DMS153 treated with DMSO at 0.1 percent for 48 hours (cell line): ENCODE results near the gene TRIM34.
"Not testable (repeated sequence)": the region's sequence is repeated elsewhere in the genome, so short reads cannot be mapped to it uniquely, and the experiment has no call there.

Experiments used
- DNase-seq: peaks from one replicate; lab custom pipeline; 2025; ENCODE audit not compliant: unreplicated experiment; lab: John Stamatoyannopoulos, UW

TRIM34 gene

GRCh38 chr11:5684036-5684645, 59.3 kb downstream of the TRIM34 start:
- DNase-seq = no peak

DNA sequence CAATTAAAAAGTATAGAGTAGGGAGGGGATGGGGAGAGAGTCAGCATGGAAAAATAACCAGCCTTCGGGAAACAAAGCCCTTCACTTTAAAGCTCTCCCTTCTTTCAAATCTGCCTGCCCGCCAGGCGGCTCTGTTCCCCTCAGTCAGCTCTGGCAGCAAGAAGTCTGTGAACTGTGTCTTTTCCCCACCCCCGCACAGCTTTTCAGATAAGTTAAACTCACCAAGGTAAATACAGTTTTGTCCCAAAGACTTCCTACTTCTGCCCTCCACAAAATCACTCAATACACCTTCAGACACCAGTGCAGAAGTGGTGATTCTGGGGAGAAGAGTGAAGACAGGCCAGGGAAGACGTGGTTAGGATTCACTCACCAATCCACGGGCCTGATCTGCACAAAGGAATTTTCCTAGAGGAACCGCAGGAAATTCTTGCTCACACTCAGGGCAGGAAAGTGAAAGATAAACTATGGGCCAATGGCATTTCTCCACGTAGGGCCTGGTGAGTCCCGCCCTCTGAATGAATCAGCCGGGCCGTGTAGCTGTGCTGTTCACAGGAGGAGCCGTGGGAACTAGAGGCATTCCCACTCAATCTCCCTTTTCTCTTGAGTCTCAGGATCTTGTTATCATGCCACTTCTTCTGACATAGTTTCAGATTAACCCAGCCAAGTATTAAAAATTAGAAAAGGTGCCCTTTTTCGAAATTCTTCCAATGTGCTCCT, 60.0 kb downstream of the TRIM34 start, which contains the start of gene TRIM5:
TRIM5 (minus strand) TSS at position 429 of the 717 bp plus-strand sequence. CDS start 4,897 bp downstream, outside the sequence.
- no peak for DNase-seq

GRCh38 chr11:5686426-5686825, 61.6 kb downstream of the TRIM34 start:
- no peak for DNase-seq

- DNase-seq = no peak
Observed at GRCh38 chr11:5688482-5688881, 63.7 kb downstream of the TRIM34 start.

DNA sequence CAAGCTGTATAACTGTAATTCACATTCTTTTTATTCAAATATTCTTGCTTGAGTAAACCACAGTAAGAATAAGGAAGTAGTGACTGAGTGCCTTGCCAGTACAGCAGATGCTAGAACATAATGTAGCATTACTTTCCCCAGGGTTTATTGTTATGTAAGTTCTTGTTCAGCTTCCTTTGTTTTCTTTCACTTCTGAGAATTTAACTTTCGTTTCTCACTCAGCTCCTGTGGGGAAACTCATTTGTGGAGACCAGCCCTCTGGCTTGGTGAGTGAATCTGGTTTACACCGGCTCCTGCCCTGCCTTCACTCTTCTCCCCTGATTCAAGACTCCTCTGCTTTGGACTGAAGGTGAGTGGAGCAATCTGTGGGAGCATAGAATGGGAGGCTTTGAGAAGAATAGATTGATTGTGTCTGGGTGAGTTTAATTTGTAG, 64.8 kb downstream of the TRIM34 start, which contains the start of gene TRIM22:
TRIM22 (plus strand) TSS at position 240 of the 433 bp plus-strand sequence. CDS start 6,443 bp downstream, outside the sequence.
- DNase-seq = no peak

- no peak for DNase-seq
Observed at GRCh38 chr11:5690216-5690615, 65.4 kb downstream of the TRIM34 start.

GRCh38 chr11:5690736-5691135, 65.9 kb downstream of the TRIM34 start:
- no peak for DNase-seq

DNA sequence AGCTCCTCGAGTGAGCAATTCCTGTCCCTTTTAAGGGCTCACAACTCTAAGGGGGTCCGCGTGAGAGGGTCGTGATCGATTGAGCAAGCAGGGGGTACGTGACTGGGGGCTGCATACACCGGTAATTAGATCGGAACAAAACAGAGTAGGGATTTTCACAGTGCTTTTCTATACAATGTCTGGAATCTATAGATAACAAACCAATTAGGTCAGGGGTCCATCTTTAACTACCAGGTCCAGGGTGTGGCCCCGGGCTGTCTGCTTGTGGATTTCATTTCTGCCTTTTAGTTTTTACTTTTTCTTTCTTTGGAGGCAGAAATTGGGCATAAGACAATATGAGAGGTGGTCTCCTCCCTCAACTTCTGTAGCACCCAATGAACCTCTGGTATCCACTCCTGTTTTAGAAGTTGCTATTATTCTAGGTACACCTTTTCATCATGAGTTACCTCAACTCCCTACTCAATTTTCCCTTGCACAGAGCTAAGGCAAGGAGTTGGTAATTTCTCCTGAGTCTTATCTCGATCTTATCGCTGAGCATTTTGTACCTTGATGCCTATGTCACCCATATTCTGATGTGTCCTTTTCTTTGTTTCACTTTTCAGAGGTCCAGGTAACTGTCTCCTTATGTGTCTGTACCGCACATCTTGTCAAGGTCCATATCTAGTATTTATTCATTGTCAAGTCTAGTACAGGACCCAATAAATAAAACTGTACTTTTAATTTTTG, 66.6 kb downstream of the TRIM34 start:
- DNase-seq = not testable (repeated sequence)

GRCh38 chr11:5691964-5692361, 67.2 kb downstream of the TRIM34 start:
- DNase-seq = no peak
